Left lung (tissue), 10 donors: Measurements from ENCODE around the gene FGGY. TPM values are rescaled to one million over a fixed set of nuclear protein-coding genes. Genes with fewer than 3 reads are reported as not detected.

Source experiments
- ATAC-seq: fragments of 200-7000 bp; cut with Tn5 transposase; one replicate; pipeline ENCODE4 v1.9.1; 2020; ENCODE audit warnings: moderate library complexity
- DNase-seq, 4 donors: peaks; one replicate each; pipeline ENCODE4 v3.0.0-alpha.2; 2013 to 2020
- H3K27ac ChIP-seq, 2 donors: fragments of 200-600 bp; sonication (generic) in 1 of 2; one replicate each; pipeline versions ENCODE4 v1.5.0 to v1.8.0; 2020 to 2021
- H3K27me3 ChIP-seq, 2 donors: fragments of 200-600 bp; sonication (generic) in 1 of 2; one replicate each; pipeline versions ENCODE4 v1.5.0 to v1.8.0; 2020 to 2021
- H3K36me3 ChIP-seq, 2 donors: fragments of 200-600 bp; sonication (generic) in 1 of 2; one replicate each; pipeline versions ENCODE4 v1.5.0 to v1.8.0; 2020 to 2021
- H3K4me1 ChIP-seq, 2 donors: fragments of 200-600 bp; one replicate each; pipeline ENCODE4 v1.8.0; 2021
- H3K4me3 ChIP-seq, 2 donors: fragments of 200-600 bp; sonication (generic) in 1 of 2; one replicate each; pipeline versions ENCODE4 v1.5.0 to v1.8.0; 2020 to 2021; ENCODE audit warnings: mild to moderate bottlenecking in 1 of 2
- H3K9me3 ChIP-seq, 2 donors: fragments of 200-600 bp; sonication (generic) in 1 of 2; one replicate each; pipeline versions ENCODE4 v1.5.0 to v1.8.0; 2020 to 2021
- intact Hi-C, 2 donors: fragments of 100-400 bp; cut with DNase I; formaldehyde crosslinking; loops; one replicate each; pipeline versions ENCODE4 v1.11.2 to v1.14.2; 2022
- polyA plus RNA-seq, 6 donors: library from polyadenylated mRNA; unstranded; fragments of 120-200 nt; gene quantifications; one replicate each; pipeline ENCODE4 v1.2.1, GENCODE V29; 2013; ENCODE audit not compliant: insufficient read length in 6 of 6
- total RNA-seq, 2 donors: library from RNA; stranded (reverse); fragmentation: NEBNext Ultra II Directional; extraction: Animal tissue kit (Norgen Biotek cat#: 25700); gene quantifications; one replicate each; pipeline ENCODE4 v1.2.1, GENCODE V29; 2021
- TF ChIP-seq, protein P1 (sequence below), 2 donors: fragments of 200-600 bp; sonication (generic) in 1 of 2; IDR thresholded peaks; one replicate each; pipeline versions ENCODE4 v1.5.0 to v1.8.0; 2021; ENCODE audit warnings: antibody characterized with exemption in 2 of 2
- donor health status: DM: no; HTN: yes; CAD: no.
- donor health status: DM: no; HTN: no; CAD: no.

Gene FGGY
- total and polyA plus RNA-seq, 8 donors, result 13.5 to 22.7 (median 18.4) TPM

DNA sequence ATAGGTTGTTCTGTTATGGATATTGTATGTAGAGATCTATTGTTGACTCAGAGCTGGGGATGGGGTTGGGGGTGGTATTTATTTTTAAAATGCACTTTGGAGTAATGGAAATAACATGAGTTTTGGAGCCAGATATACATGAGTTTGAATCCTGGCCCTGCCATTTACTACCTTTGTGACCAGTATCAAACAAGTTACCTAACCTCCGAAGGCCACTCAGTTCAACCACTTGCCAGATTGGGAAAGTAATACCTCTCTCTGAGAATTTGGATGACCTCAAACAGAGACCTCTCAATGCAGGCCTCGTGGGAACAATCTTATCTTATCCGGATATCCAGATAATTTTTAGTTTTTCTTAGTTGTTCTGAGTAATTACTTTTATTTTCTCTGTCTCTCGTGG is 181.0 kb downstream of the FGGY start:
- ATAC-seq, result no peak
- Histone ChIP-seq H3K27ac (no peak overlapping the region), H3K4me3 (no peak overlapping the region), H3K4me1 (no peaks in the 10 kb centered on the region), H3K36me3 (no peaks in the 10 kb centered on the region), H3K9me3 (no peaks in the 10 kb centered on the region), H3K27me3 (no peaks in the 10 kb centered on the region)
- no peak for DNase-seq
- intact Hi-C loops, result no loop called here
- TF ChIP-seq, protein P1, sequence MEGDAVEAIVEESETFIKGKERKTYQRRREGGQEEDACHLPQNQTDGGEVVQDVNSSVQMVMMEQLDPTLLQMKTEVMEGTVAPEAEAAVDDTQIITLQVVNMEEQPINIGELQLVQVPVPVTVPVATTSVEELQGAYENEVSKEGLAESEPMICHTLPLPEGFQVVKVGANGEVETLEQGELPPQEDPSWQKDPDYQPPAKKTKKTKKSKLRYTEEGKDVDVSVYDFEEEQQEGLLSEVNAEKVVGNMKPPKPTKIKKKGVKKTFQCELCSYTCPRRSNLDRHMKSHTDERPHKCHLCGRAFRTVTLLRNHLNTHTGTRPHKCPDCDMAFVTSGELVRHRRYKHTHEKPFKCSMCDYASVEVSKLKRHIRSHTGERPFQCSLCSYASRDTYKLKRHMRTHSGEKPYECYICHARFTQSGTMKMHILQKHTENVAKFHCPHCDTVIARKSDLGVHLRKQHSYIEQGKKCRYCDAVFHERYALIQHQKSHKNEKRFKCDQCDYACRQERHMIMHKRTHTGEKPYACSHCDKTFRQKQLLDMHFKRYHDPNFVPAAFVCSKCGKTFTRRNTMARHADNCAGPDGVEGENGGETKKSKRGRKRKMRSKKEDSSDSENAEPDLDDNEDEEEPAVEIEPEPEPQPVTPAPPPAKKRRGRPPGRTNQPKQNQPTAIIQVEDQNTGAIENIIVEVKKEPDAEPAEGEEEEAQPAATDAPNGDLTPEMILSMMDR (IDR thresholded peaks at IDR 0.05), result no peak

DNA sequence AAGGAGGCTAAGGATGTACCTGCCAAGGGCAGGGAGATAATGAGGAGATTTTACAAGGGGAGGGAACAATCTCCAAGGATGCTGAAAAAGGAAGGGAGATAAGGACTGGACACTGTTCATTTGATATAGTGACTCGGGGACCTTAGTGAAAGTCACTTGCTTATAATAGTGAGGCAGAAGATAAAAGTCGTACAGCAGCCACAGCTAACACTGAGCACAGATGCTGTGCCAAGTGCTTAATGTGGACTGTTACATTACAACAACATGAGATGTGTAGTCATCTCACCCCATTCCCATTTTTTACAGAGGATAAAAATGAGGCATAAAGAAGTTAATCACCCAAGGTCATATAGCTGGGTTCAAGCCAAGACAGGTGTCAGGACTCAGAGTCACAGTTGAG is 181.9 kb downstream of the FGGY start:
- no peaks in the 10 kb centered on the region for H3K36me3 ChIP-seq
- intact Hi-C loops, result no loop called here
- DNase-seq (no peak), ATAC-seq (no peak)
- TF ChIP-seq, protein P1 (IDR thresholded peaks at IDR 0.05), result no peak
- no peak overlapping the region for H3K4me3 ChIP-seq
- H3K27me3 ChIP-seq, result no peaks in the 10 kb centered on the region
- no peaks in the 10 kb centered on the region for H3K9me3 ChIP-seq
- peaks cover 0 to 3% of the 10 kb centered on the region in 2 donors for H3K4me1 ChIP-seq
- H3K27ac ChIP-seq, result no peak overlapping the region

DNA sequence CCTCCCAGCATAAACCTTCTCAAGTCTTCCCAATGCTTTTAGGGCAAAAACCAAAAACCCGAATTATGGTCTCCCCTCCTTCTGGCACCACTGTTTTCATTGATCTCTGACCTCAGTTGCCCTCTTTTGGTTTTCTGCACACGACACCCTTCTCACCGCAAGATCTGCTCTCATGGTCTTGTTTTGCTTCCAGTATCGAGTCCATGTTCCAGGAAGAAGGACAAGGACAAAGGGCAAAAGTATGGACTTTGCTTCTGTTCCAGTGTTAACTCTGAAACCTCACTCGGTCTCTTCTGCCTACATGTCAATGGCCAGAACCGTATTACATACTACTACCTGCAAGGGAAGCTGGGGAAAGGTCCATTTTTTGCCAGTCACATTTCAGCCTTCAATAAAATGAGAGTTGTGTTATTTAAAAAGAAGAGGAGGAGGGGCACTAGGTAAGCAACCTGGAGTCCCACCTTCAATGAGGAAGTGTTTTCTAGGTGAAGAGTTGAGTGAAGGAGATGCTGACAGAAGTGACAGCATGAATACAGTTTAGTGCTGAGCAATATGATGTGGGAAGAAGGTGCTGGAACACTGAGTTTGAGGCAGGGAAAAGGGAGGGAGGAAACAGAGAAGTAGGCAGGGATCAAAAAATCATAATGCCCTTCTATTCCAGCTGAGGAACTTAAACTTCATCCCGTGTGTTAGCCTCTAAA is 183.4 kb downstream of the FGGY start:
- ATAC-seq, result no peak
- DNase-seq, result no peak
- intact Hi-C loops, result no loop called here
- H3K36me3 ChIP-seq, result no peaks in the 10 kb centered on the region
- TF ChIP-seq, protein P1 (IDR thresholded peaks at IDR 0.05), result no peak
- peaks cover 0 to 6% of the 10 kb centered on the region in 2 donors for H3K4me1 ChIP-seq
- H3K27me3 ChIP-seq, result no peaks in the 10 kb centered on the region
- H3K4me3 ChIP-seq, result no peak overlapping the region
- no peaks in the 10 kb centered on the region for H3K9me3 ChIP-seq
- no peak overlapping the region for H3K27ac ChIP-seq

DNA sequence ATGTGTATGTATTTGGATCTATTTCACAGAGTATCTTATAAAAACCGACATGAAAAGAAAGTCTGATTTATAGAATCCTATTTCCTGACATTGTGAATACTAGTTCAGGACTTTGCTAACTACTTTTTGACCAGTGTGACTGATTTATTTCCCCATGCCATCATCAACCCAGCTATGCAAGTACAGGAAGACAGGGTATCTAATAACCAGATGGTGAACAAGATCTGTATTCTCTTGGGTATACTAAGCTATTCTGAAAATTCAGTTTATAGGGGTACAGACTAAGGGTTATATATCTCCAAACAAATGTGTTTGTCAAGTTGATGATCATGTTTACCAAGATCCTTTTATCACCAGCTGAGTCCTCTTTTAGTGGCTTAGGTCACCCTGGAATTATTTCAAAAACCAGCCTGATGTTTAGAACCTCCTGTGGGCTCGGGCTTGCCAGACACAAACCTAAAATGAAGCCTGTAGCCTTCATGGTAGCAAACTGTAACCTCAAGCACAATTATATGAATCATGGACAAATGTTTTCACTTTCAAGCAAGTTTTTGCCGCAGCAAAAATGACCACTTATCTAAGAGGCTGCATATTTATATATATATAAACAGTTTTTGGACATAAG is 185.1 kb downstream of the FGGY start:
- no peaks in the 10 kb centered on the region for H3K9me3 ChIP-seq
- peaks cover 0 to 6% of the 10 kb centered on the region in 2 donors for H3K4me1 ChIP-seq
- H3K27me3 ChIP-seq, result no peaks in the 10 kb centered on the region
- H3K27ac ChIP-seq, result no peak overlapping the region
- ATAC-seq (no peak), DNase-seq (no peak)
- no peak overlapping the region for H3K4me3 ChIP-seq
- TF ChIP-seq, protein P1 (IDR thresholded peaks at IDR 0.05), result no peak
- intact Hi-C loops, result no loop called here
- no peaks in the 10 kb centered on the region for H3K36me3 ChIP-seq

DNA sequence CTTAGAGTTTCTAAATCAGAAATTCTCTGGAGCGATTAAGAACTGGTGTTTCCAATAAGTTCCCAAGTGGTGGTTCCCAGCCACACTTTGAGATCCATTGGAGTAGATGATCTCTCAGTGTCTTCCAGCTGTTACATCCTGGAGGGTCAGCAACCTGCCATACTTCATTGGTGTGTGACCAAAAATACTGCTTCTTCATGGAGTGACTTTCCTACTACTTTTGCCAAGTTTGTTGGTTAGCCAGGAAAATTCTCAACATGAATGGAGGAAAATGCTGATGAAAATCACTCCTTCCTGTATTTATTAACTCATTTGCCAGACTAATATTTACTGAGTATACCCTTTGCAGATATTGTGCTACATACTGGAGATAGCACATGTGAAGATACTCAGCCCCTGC is 186.1 kb downstream of the FGGY start:
- Histone ChIP-seq H3K9me3 (no peaks in the 10 kb centered on the region), H3K36me3 (no peaks in the 10 kb centered on the region), H3K4me3 (no peak overlapping the region), H3K27ac (peak overlapping the region in 1 of 2 donors; percentile 10), H3K27me3 (no peaks in the 10 kb centered on the region), H3K4me1 (peaks cover 0 to 6% of the 10 kb centered on the region in 2 donors)
- DNase-seq, result no peak
- intact Hi-C loops, result no loop called here
- no peak for ATAC-seq
- TF ChIP-seq, protein P1 (IDR thresholded peaks at IDR 0.05), result no peak
